Right ventricle myocardium superior (tissue), 1 donor: ENCODE measurements around the gene CCDC170. TPM values are rescaled to one million over a fixed set of nuclear protein-coding genes. Genes with fewer than 3 reads are reported as not detected.

ENCODE experiments used
- ATAC-seq: fragments of 200-7000 bp; cut with Tn5 transposase; one replicate; pipeline ENCODE4 v1.9.1; 2020; ENCODE audit warnings: mild to moderate bottlenecking; ENCODE audit not compliant: poor library complexity
- DNase-seq: peaks from one replicate; pipeline ENCODE4 v3.0.0-alpha.2; 2020
- intact Hi-C: fragments of 100-400 bp; cut with DNase I; formaldehyde crosslinking; loops from one replicate; pipeline ENCODE4 v1.11.2; 2022
- total RNA-seq: library from RNA; stranded (reverse); fragmentation: NEBNext Ultra II Directional; extraction: Animal tissue kit (Norgen Biotek cat#: 25700); gene quantifications from one replicate; pipeline ENCODE4 v1.2.1, GENCODE V29; 2021
- donor health status: DM: no; HTN: yes; CAD: no; lungs with severe emphysema.

Gene CCDC170
- total RNA-seq, 1 donor from 2014 or later: 0.65 TPM

DNA sequence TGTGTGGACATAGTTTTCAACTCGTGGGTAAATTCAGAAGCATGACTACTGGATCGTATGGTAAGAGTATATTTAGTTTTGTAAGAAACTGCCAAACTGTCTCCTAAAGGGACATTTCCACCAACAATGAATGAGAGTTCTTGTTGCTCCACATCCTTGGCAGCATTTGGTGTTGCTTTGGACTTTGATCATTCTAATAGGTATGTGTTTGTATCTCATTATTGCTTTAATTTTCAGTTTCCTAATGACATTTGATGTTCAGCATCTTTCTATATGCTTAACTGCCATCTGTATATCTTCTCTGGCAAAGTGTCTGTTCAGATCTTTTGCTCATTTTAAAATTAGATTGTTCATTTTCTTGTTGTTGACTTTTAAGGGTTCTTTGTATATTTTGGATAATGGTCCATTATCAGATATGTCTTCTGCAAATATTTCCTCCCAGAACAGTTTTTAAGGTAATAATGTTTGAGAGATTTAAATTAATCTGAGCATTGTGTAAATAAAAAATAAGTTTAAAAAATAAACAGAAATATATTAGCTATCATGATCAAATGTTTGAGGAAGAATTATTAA lies 138.7 kb downstream of the CCDC170 start:
- DNase-seq: no peak
- intact Hi-C loops: no loop called here
- ATAC-seq: no peak

DNA sequence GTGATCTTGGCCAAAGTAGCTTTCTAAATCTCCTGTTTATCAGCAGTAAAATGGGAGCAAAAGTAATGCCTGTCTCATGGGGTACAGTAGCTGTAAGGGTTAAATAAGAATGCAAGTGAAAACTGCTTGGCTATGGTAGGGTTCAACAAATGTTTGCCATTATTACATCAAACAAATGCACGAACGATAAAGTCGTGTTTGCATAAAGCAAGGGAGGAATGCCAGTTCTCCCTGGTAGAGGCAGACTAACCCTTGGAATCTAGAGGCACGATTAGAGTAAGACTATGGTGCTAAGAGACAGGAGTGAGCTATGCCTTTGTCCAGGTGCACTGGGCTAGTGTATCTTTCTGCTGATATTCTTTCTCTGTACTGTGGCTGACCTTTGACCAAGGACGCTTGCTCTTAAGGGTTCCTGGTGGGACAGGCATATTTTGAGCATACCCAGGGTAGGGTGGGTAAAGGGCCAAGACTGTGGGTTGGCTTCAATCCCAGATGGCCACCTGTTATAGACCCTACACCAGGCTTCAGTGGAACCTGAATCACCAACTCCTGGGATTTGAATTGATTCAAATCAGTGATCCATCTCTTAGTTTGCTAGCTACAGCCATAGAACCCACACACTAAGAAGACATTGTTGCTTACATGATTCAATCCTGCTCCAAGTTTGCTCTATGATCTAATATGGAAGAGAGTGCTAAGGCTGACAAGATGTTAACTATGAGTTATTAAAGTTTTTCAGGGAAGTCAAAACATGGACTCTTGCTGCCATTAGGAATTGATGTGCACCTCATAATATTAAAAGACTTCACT lies 139.9 kb downstream of the CCDC170 start:
- ATAC-seq (no peak), DNase-seq (no peak)
- intact Hi-C loops: no loop called here

DNA sequence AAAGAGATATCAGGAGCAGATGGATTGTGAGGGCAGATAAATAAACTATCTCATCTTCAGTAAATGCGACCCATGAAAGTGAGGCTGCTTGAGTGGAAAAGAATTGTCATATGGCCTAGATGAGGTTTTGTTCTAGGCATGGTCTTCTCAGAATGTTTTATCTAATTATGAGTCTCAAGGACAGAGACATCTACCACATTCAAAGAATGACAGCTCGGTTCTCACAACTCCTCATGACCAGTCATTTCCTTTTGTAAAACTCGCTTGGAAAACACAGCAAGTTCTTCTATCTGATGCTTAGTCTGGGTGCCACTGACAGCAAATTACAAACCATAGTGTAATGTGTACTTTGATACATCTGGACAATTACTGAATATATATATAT lies 140.5 kb downstream of the CCDC170 start:
- intact Hi-C loops: no loop called here
- no peak for ATAC-seq

DNA sequence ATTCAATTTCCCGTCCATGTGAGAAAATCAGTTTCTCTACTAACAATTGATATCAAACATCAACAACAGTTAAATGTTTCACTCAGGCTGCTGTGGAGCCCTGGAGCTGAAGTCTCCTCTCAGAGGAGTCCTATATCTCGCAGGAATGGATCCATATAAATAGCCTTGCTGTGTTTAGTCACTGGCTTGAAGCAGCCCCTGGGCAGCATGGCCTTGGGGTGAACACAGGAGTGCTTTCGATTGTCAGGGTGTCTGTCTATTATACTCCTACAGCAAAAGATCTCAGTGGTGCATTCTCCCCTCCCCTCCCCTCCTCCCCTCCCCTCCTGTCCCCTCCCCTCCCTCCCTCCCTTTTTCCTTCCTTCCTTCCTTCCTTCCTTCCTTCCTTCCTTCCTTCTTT lies 141.9 kb downstream of the CCDC170 start:
- ATAC-seq: no peak
- no peak for DNase-seq
- intact Hi-C loops: no loop called here

More for the DNA sequence above, 140.5 kb downstream of the CCDC170 start:
- DNase-seq: no peak

DNA sequence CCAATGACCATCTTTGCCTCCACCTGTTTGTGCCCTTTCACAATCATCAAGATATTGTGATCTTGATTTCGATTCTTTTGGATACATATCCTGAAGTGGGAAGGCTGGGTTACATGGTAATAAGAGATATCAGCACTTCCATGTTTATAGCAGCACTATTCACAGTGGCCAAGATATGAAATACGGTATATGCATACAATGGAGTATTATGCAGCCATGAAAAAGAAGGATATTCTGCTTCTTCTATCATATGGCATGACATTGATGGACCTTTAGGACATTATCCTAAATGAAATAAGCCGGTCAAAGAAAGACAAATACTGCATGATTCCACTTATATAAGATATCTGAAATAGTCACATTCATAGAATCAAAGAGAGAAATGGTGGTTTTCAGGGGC lies 144.0 kb downstream of the CCDC170 start:
- intact Hi-C loops: no loop called here
- no peak for DNase-seq
- ATAC-seq: no peak

DNA sequence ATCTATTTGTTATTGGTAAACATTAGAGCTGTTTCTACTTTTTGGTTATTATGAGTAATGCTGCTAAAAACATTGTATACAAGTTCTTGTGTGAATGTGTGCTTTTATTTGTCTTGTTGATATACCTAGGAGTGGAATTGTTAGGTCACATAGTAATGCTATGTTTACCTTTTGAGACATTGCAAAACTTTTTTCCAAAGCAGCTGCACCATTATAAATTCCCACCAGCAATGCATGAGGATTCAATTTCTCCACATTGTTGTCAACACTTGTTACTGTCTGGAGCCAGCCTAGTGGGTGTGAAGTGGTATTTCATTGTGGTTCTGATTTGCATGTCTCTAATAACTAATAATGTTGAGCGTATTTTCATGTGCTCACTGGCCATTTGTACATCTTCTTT lies 145.9 kb downstream of the CCDC170 start:
- no peak for ATAC-seq
- DNase-seq: no peak
- intact Hi-C loops: no loop called here

DNA sequence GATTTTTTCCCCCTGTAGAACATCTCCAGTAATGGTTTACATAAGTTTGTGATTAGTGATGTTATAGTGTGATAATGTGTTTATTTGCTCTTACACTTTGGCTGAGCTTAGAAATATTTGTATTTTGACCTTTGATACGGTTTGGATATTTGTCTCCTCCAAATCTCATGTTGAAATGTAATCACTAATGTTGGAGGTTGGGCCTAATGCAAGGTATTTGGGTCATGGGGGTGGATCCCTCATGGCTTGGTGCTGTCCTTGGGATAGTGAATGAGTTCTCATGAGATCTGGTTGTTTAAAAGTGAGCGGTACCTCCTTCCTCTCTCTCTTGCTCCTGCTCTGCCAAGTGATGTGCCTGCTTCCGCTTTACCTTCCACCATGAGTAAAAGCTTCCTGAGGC lies 147.2 kb downstream of the CCDC170 start:
- DNase-seq: no peak
- no peak for ATAC-seq
- intact Hi-C loops: no loop called here

DNA sequence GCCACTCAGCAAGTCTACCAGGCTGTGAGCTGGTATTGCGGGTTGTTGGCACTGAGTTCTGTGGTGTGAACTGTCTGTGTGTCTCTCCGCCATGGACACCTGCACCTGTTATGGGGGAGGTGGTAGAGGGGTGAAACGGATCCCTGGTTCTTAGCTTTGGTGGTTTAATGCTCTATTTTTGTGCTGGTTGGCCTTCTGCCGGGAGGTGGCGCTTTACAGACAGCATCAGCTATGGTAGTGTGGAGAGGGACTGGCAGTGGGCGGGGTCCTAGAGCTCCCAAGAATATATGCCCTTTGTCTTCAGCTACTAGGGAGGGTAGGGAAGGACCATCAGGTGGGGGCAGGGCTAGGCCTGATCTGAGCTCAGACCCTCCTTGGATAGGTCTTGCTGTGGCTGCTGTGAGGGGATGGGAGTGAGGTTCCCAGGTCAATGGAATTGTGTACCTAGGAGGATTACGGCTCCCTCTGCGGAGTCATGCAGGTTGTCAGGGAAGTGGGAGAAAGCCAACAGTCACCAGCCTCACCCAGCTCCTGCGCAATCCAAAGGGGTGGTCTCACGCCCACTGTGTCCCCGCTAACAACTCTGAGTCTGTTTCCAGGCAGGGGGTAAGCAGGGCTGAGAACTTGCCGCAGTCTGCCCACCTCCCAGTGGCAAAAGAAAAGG lies 154.3 kb downstream of the CCDC170 start:
- DNase-seq: no peak
- intact Hi-C loops: no loop called here
- no peak for ATAC-seq

DNA sequence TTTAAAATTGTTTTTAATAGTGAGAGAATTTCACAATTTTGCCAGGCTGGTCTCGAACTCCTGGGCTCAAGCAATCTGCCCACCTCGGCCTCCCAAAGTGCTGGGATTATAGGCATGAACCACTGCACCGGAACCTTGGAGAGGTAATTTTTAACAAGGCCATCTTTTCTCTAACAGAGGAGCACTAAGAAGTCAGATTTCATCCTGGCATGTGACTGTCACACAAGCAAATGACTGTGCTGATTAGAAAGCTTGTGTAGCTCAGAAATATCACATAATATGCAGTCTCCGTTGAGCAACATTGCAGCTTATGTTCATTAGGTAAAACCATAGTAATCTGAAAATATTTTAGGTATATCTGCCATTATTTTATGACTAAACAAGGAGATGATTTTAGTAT lies 156.0 kb downstream of the CCDC170 start:
- intact Hi-C loops: no loop called here
- ATAC-seq: no peak
- DNase-seq: no peak

DNA sequence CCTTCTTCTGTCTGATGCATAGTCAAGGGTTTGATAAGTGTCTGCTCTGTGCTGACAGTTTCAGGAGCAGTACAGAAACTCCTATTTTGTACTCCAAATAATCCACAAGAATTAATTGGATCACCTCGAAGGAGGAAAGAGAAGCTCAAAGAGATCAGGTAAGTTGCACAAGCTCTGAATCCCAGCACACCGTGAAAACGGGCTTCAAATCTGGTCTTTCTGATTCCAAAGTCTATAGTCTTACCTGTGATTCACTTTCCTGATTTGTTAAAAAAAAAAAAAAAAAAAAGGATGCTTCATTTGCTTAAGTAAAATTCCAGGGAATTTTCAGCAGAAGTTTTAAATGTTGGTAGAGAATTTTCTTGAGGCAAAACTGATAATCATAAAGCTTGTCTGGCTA lies 157.8 kb downstream of the CCDC170 start:
- intact Hi-C loops: no loop called here
- no peak for ATAC-seq
- no peak for DNase-seq

DNA sequence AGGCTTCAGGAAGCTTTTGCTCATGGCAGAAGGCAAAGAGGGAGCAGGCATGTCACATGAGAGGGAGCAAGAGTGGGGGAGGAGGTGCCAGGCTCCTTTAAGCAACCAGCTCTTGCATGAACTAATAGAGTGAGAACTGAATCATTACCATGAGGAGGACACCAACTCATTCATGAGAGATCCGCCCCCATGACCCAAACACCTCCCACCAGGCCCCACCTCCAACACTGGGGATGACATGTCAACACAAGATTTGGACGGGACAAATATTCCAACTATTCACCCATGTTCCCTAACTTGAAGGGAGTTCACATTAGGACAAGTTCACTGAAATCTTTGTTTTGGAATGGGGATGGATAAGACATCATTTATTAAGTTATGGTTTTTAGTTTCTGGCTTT lies 158.5 kb downstream of the CCDC170 start:
- DNase-seq (peak; percentile 49), ATAC-seq (peak; percentile 39)
- intact Hi-C loops: no loop called here

DNA sequence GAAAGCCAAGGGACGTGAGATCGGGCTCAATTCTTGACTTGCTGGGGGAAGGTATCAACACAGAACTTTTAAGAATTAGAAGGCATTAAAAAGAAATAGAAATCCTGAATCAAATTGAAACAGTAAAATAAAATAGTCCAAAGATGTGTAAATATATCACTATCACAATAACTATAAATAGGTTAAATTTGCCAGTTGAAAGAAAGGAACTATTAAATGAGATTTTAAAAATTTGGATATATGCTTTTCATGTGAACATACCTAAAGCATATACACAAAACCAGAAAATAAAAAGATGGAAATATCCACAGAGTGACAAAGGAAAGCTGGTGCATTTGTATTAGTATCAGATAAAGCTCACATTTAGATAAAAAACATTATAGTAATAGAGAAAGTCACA lies 161.3 kb downstream of the CCDC170 start:
- DNase-seq (no peak), ATAC-seq (no peak)
- intact Hi-C loops: no loop called here

DNA sequence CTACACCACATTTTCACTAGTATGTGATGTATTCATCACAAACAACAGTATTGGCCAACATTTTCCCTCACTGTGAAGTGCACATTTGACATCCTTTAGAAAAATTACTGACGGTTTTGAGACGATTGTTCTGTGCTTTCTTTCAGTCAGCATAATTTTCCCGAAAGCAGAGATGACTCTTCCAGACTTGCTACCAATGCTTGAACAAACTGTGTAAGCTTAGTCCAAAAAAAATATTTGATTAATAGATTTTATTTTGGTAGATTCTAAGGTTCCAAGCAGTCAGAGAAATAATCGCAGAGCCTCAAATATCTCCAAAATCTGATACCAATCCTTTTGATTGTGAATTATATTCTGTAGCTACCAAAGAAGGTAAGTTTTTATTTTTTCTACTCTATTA lies 162.6 kb downstream of the CCDC170 start:
- ATAC-seq (no peak), DNase-seq (no peak)
- intact Hi-C loops: no loop called here

DNA sequence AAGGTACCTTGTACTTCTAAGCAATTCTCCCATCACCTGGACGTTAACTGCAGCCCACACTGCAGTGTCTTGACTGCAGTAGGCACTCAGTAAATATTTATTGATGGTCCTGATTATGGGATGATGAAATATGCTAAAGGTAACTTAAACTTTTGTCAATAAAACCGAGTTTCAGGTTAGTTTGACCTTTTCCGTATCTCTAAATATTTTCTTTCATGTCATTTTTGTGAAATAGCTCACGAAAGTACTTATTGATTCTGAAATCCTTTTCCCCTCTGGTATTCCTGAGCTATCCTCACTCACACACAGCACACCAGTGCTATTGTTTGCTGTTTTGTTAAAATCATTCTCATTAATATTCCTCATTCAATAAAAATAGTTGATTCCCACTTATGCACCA lies 164.3 kb downstream of the CCDC170 start:
- intact Hi-C loops: no loop called here
- ATAC-seq (no peak), DNase-seq (no peak)

DNA sequence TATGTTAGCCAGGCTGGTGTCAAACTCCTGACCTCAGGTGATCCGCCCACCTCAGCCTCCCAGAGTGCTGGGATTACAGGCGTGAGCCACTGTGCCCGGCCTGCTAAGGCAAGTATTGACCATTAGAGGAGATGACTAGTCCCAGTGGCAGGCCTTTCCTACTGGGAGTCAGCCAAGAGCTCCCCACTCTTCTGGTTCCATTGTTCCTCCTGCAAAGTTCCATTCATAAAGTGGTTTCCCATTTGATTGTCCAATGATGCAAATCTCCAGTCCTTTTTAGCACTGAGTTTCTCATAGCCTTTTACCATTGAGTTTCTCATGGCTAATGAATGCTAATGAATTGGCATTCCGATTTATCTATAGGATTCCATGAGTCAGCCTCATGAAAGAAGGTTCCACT lies 165.4 kb downstream of the CCDC170 start:
- intact Hi-C loops: no loop called here
- DNase-seq (no peak), ATAC-seq (no peak)

DNA sequence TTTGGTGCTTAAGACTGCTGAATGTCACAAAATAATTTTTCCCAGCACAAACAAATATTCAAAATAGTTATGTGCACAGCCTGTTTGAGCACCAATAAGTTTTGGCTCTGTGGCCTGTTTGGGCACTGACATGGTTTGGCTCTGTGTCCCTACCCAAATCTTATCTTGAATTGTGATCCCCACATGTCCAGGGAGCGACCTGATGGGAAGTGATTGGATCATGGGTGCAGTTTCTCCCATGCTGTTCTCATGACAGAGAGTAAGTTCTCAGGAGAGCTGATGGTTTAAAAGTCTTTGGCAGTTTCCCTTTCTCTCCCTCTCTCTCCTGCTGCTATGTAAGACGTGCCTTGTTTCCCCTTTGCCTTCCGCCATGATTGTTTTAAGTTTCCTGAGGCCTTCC lies 167.7 kb downstream of the CCDC170 start:
- ATAC-seq (no peak), DNase-seq (no peak)
- intact Hi-C loops: no loop called here

DNA sequence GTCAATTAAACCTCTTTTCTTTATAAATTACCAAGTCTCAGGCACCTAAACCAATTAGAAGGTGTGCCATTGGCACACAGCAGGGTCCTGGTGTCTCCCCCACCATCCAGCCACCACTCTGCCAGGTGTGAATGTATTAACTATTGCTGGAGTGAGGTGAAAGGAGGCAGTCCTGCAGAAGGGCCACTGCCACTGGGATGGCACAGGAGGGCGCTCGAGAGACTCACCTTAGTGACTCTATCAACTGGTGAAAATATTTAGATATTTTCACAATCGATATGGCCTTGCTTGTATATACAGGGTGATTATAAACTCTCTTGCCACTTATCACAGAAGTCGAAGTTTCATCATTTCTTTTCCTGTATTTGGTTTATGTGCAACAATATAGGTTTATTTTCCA lies 168.1 kb downstream of the CCDC170 start:
- ATAC-seq: no peak
- intact Hi-C loops: no loop called here
- no peak for DNase-seq

DNA sequence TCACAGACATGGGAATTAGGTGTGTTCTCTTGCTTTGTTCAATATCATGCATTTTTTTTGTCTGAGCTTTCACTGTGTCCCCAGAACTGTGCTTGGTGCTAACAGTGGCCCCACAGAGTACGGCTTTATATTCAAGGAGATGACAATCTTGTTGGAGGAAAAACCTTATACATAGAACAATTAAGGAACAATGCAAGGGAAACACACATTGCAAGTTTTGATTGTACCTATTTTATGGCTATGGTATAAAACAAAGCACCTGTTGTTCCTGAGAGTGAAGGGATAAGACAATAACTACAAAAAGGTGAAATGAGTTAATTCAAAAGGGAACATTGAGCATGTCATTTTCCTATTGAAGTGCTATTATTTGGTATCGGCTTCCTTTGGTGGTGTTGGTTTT lies 169.7 kb downstream of the CCDC170 start:
- intact Hi-C loops: no loop called here
- DNase-seq (no peak), ATAC-seq (no peak)

DNA sequence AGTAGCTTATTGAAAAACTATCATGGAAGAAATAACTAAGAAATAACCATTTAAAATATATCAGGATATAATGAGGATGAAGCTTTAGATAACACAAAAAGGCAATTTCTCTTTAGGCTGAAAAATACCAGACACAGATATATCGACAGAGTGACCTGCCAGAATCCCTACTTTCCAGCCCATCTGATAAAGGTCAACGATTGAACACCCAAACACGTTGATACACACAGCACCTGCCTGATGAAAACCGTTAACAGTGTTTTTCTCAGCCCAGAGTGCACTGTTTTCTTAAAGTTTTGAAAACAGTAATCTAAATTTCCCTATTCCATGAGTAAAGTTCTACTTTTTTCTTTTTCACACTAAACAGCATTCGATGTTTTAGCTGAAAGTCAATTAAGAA lies 170.6 kb downstream of the CCDC170 start:
- intact Hi-C loops: no loop called here
- no peak for ATAC-seq
- no peak for DNase-seq

DNA sequence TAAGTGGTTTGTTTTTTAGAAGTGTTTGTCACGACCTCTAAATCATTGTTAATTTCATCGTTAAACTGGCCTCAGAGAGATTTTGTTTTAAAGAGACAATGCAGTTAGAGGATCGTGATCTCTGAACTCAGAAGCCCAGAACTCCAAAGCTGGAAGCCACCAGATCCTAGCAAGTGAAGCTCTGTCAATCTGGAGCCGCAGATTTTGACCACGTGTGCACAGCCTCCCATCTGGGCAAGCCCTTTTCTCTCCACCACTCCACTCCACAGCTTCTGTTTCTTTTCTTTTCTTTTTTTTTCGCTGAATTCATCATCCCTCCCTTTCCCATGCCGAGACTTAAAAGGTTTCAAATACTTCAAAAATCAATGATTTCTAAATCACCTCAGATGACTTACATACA lies 171.5 kb downstream of the CCDC170 start:
- intact Hi-C loops: no loop called here
- ATAC-seq (no peak), DNase-seq (no peak)
